Fibroblast of villous mesenchyme (primary cell): ENCODE measurements around the gene CHRDL1. TPM values are rescaled to one million over a fixed set of nuclear protein-coding genes. Genes with fewer than 3 reads are reported as not detected.

ENCODE experiments used
- DNase-seq: peaks from one replicate; pipeline ENCODE4 v3.0.0-alpha.2; 2010; ENCODE audit warnings: low read depth
- H3K4me3 ChIP-seq: 2 replicates; pipeline ENCODE4 v1.5.1; 2011; ENCODE audit warnings: low read depth, mild to moderate bottlenecking, low read length
- total RNA-seq: library from RNA; depleted of rRNA; stranded (reverse); fragments of >200 nt; gene quantifications from 2 replicates; pipeline ENCODE4 v1.2.3, GENCODE V29; 2012
- TF ChIP-seq, protein P1 (sequence below): IDR thresholded peaks from 2 replicates; pipeline ENCODE4 v1.5.1; 2012; ENCODE audit warnings: low read depth, mild to moderate bottlenecking, low read length; ENCODE audit not compliant: insufficient read depth

CHRDL1 gene
- total RNA-seq, 1 donor, result under 0.01 TPM

DNA sequence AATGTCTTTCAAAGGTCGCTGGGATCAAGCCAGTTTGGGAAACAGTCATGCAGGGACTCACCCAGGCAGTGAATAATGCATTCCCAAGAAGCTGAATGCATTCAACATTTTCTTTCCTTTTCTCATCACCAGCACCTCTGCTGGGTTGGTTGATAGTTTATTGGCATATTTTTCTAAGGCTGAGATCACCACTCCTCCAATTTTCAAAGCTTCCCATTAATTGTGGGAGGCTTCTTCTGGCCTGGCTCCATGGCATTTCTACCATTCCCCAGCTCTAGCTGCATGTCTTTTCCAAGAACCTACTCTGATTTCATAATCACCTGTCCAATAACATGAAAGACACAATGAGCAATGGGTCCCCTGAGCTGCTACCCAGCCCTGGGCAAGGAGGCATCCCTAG is 35.8 kb downstream of the CHRDL1 start:
- DNase-seq, result no peak
- TF ChIP-seq, protein P1, sequence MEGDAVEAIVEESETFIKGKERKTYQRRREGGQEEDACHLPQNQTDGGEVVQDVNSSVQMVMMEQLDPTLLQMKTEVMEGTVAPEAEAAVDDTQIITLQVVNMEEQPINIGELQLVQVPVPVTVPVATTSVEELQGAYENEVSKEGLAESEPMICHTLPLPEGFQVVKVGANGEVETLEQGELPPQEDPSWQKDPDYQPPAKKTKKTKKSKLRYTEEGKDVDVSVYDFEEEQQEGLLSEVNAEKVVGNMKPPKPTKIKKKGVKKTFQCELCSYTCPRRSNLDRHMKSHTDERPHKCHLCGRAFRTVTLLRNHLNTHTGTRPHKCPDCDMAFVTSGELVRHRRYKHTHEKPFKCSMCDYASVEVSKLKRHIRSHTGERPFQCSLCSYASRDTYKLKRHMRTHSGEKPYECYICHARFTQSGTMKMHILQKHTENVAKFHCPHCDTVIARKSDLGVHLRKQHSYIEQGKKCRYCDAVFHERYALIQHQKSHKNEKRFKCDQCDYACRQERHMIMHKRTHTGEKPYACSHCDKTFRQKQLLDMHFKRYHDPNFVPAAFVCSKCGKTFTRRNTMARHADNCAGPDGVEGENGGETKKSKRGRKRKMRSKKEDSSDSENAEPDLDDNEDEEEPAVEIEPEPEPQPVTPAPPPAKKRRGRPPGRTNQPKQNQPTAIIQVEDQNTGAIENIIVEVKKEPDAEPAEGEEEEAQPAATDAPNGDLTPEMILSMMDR, result no peak
- no peak overlapping the region for H3K4me3 ChIP-seq

DNA sequence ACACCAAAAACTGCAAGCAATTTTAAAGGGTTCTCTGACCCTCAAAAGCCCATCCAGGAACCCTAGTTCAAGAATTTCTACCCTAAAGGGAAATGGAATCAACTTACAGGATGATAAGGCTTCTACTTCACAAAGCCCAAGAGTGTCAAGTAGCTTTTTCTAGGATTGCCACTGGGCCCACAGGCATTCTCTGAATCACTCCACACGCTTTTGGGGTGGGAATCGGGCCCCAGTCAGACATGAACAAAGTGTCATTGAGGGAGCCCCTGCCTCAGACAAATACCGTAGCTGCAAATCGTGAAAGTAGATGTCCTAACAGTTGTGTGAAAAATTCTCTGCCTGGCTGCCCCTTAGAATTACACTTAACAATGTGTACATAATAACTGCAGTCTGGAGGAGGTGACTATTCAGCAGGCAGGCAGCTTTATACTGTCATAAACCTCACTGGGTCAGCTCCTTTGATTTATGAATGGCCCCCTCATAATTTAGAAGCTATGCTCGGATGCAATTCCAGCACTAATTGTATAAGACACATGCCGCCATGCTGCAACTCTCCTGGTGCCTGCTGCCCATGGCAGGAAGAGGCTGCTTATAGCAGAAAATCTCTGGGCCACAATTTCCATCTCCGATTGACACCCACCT is 36.7 kb downstream of the CHRDL1 start:
- DNase-seq, result no peak
- TF ChIP-seq, protein P1, result no peak
- no peak overlapping the region for H3K4me3 ChIP-seq

DNA sequence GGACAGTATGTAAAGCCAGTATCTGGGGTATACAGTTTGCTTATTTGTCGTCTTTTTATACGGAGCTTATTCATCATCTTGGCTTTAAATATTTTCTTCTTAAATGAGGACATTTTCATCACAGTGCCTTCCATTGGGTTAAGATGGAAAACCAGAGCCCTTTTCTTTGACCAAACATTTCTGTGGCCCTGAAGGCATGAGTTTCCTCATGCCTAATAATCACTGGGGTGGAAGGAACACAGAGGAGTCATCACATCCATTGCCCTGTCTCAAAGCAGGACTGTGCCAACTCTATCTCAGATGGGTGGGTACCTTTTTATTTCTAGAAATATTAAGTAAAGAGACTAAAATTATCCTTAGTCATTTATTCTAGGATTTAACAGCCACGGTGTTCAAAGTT is 40.0 kb downstream of the CHRDL1 start:
- no peak overlapping the region for H3K4me3 ChIP-seq
- no peak for DNase-seq
- TF ChIP-seq, protein P1, result no peak

DNA sequence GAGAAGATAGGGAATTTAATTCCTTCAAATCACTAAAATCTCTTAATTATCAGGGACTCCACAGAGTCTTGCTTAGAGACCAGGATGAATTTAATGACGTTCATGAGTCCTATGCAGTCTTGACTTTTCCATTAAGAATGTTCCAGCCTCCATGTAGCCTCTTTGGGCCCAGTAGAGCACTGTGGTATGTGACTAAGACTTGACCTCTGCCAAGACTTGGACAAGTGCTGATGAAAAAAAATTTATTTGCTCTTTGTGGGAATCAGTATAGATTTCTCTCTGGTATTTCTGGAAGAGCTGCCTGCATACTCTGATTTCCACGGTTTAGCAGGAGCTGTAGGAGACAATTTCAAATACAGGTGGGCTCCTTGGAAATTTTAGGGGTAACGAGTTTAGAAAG is 40.6 kb downstream of the CHRDL1 start:
- DNase-seq, result no peak
- TF ChIP-seq, protein P1, result no peak
- no peak overlapping the region for H3K4me3 ChIP-seq

DNA sequence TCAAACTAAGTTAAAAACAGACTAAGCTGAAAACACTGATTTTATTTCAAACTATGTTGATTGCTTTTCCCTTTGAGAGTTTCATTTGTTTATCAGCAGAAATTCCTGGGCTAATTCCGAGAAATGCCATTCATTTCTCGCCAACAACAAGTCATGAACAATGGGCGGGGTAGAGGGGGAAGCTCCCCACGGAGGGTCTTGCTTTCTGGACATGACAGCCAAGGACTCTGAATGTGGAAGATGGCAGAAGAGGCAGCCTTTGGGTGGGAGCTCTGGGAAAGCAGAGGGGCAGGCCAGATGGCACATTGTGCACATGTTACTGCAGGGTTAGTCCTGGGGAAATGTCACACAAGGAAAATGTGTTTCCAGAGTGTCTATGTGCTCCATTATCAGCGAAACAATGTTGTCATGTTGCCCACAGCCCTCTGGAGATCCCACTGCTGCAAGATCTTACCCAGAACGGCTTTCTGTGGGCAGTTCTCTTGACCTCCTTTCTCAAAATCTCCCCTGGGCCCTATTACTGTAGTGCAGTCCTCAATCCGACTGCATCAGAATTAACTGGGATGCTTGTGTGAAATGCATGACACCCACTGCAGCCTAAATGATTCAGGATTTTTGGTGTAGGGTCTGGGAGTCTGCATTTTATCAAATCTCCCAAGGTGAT is 45.0 kb downstream of the CHRDL1 start:
- no peak overlapping the region for H3K4me3 ChIP-seq
- TF ChIP-seq, protein P1, result no peak
- DNase-seq, result no peak

DNA sequence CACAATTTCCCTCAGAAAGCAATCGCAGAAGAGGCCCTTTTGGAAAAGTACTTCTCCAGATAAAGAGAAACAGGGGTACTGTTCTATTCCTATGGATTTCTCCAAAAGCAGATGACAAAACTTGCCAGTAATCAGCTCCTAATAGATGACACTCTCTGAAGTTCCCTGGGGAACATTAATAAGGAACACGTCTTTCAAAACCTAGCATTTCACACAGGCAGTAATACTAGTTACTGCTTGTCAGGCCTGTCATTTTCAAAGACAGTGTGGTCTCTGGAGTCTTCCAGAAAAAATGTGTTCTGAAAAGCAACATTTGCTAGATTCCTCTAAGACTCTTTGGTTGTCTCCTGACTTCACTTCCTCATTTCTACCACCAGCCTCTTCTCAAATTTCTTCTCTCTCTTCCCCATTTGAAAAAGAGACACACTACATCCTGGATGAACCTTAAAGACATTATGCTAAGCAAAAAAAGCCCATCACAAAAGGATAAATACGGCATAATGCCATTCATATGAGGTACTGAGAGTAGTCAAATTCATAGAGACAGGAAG is 47.3 kb downstream of the CHRDL1 start:
- H3K4me3 ChIP-seq, result no peak overlapping the region
- no peak for DNase-seq
- TF ChIP-seq, protein P1, result no peak
